ENCODE results near the gene PKDCC.

The PKDCC gene

GRCh38 chr2:42104621-42105020 lies 56.8 kb downstream of the PKDCC start:
- DNase-seq (ENCODE audit: extremely low read depth, low read depth) = no peak
- no peak overlapping the region for H3K4me3 ChIP-seq (replicated peaks; ENCODE audit: low read depth, low read length)

GRCh38 chr2:42105330-42106256 lies 57.8 kb downstream of the PKDCC start:
- no peak for DNase-seq (ENCODE audit: extremely low read depth, low read depth)
- no peak overlapping the region for H3K4me3 ChIP-seq (replicated peaks; ENCODE audit: low read depth, low read length)
- no peak for TF ChIP-seq CTCF (IDR thresholded peaks at IDR 0.05; ENCODE audit: low read depth, low read length, missing control alignments)

More at GRCh38 chr2:42104621-42105020, 56.8 kb downstream of the PKDCC start:
- TF ChIP-seq CTCF (IDR thresholded peaks at IDR 0.05; ENCODE audit: low read depth, low read length, missing control alignments) = no peak

GRCh38 chr2:42106257-42106816 lies 58.5 kb downstream of the PKDCC start:
- no peak overlapping the region for H3K4me3 ChIP-seq (replicated peaks; ENCODE audit: low read depth, low read length)
- TF ChIP-seq CTCF (IDR thresholded peaks at IDR 0.05; ENCODE audit: low read depth, low read length, missing control alignments) = no peak
- no peak for DNase-seq (ENCODE audit: extremely low read depth, low read depth)

- DNase-seq (ENCODE audit: extremely low read depth, low read depth) = no peak
- TF ChIP-seq CTCF (IDR thresholded peaks at IDR 0.05; ENCODE audit: low read depth, low read length, missing control alignments) = no peak
- H3K4me3 ChIP-seq (replicated peaks; ENCODE audit: low read depth, low read length) = no peak overlapping the region
Observed at GRCh38 chr2:42107249-42108042, 59.6 kb downstream of the PKDCC start.
